Measurements from ENCODE around the gene PLXDC2.

Gene PLXDC2

GRCh38 chr10:20075713-20076112 is 259.5 kb downstream of the PLXDC2 start:
- Histone ChIP-seq H3K18ac (ENCODE audit: low read length) (no peak overlapping the region), H3K4me1 (ENCODE audit: control insufficient read depth, low read depth, low read length) (no peaks in the 10 kb centered on the region), H3K4me3 (ENCODE audit: low read length) (no peak overlapping the region), H2BK5ac (ENCODE audit: low read length) (no peak overlapping the region), H2BK120ac (ENCODE audit: low read depth, low read length) (no peak overlapping the region), H3K4me2 (ENCODE audit: low read length) (no peak overlapping the region), H3K4ac (ENCODE audit: low read depth, low read length) (no peak overlapping the region), H3K36me3 (ENCODE audit: control insufficient read depth, insufficient read depth, low read length) (no peaks in the 10 kb centered on the region), H3K56ac (ENCODE audit: low read length) (no peak overlapping the region), H2BK15ac (replicated peaks; ENCODE audit: low read depth) (no peak overlapping the region), H3K27me3 (ENCODE audit: insufficient read depth, low read length, poor library complexity) (no peaks in the 10 kb centered on the region), H3K79me2 (ENCODE audit: control insufficient read depth, insufficient read depth, low read length) (no peaks in the 10 kb centered on the region), H3K79me1 (ENCODE audit: low read length) (no peaks in the 10 kb centered on the region), H3K23ac (ENCODE audit: low read length) (no peak overlapping the region), H3K9ac (ENCODE audit: low read length) (no peak overlapping the region), H4K5ac (ENCODE audit: low read length) (no peak overlapping the region), H4K8ac (ENCODE audit: low read depth, low read length) (no peak overlapping the region), H2AK5ac (ENCODE audit: low read length) (no peak overlapping the region), H3K27ac (ENCODE audit: low read depth, low read length) (no peak overlapping the region)
- WGBS (ENCODE audit: extremely low coverage, insufficient coverage, low lambda C conversion rate), result no CpG with 5 or more reads among the region's 1 CpG
- no peak for DNase-seq

- Histone ChIP-seq H2BK15ac (replicated peaks; ENCODE audit: low read depth) (no peak overlapping the region), H2AK5ac (ENCODE audit: low read length) (no peak overlapping the region), H4K5ac (ENCODE audit: low read length) (no peak overlapping the region), H3K9ac (ENCODE audit: low read length) (no peak overlapping the region), H3K56ac (ENCODE audit: low read length) (no peak overlapping the region), H3K4me2 (ENCODE audit: low read length) (no peak overlapping the region), H3K23ac (ENCODE audit: low read length) (no peak overlapping the region), H2BK5ac (ENCODE audit: low read length) (no peak overlapping the region), H3K36me3 (ENCODE audit: control insufficient read depth, insufficient read depth, low read length) (no peaks in the 10 kb centered on the region), H3K79me2 (ENCODE audit: control insufficient read depth, insufficient read depth, low read length) (no peaks in the 10 kb centered on the region), H3K18ac (ENCODE audit: low read length) (no peak overlapping the region), H3K79me1 (ENCODE audit: low read length) (no peaks in the 10 kb centered on the region), H3K27ac (ENCODE audit: low read depth, low read length) (no peak overlapping the region), H3K4ac (ENCODE audit: low read depth, low read length) (no peak overlapping the region), H3K4me3 (ENCODE audit: low read length) (no peak overlapping the region), H3K27me3 (ENCODE audit: insufficient read depth, low read length, poor library complexity) (no peaks in the 10 kb centered on the region), H2BK120ac (ENCODE audit: low read depth, low read length) (no peak overlapping the region), H4K8ac (ENCODE audit: low read depth, low read length) (no peak overlapping the region), H3K4me1 (ENCODE audit: control insufficient read depth, low read depth, low read length) (peaks cover 5% of the 10 kb centered on the region)
- WGBS (ENCODE audit: extremely low coverage, insufficient coverage, low lambda C conversion rate), result no CpG with 5 or more reads among the region's 2 CpGs
- peak; percentile 22 for DNase-seq
Observed at GRCh38 chr10:20084451-20084850, 268.2 kb downstream of the PLXDC2 start.

DNA sequence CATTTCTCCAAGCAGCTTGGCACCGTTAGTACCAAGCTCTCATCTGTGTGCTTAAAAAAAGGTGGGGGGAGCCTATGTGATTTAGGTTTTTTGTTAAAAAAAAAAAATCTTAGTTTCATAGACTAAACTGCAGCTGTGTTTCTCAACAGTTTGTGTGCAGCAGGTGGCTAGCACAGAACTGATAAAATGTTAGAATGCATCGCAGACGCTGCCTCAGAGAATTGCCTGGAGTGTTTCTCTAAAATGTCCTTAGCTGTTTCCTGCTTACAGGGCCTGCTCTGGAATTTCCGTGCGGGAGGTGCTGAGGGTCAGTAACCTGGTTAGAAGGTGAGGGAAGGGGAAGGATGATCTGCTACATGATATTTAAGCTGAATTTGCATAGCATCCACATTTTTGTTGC is 268.9 kb downstream of the PLXDC2 start:
- no peak overlapping the region for H3K4me3 ChIP-seq (ENCODE audit: low read length)
- H3K4me2 ChIP-seq (ENCODE audit: low read length), result no peak overlapping the region
- no peak overlapping the region for H3K56ac ChIP-seq (ENCODE audit: low read length)
- DNase-seq, result peak; percentile 33
- no peaks in the 10 kb centered on the region for H3K27me3 ChIP-seq (ENCODE audit: insufficient read depth, low read length, poor library complexity)
- peaks cover 5% of the 10 kb centered on the region for H3K4me1 ChIP-seq (ENCODE audit: control insufficient read depth, low read depth, low read length)
- no peak overlapping the region for H3K18ac ChIP-seq (ENCODE audit: low read length)
- H3K36me3 ChIP-seq (ENCODE audit: control insufficient read depth, insufficient read depth, low read length), result no peaks in the 10 kb centered on the region
- no peak overlapping the region for H3K9ac ChIP-seq (ENCODE audit: low read length)
- H2AK5ac ChIP-seq (ENCODE audit: low read length), result no peak overlapping the region
- no peaks in the 10 kb centered on the region for H3K79me1 ChIP-seq (ENCODE audit: low read length)
- H2BK15ac ChIP-seq (replicated peaks; ENCODE audit: low read depth), result no peak overlapping the region
- H2BK5ac ChIP-seq (ENCODE audit: low read length), result no peak overlapping the region
- H3K79me2 ChIP-seq (ENCODE audit: control insufficient read depth, insufficient read depth, low read length), result no peaks in the 10 kb centered on the region
- no peak overlapping the region for H3K23ac ChIP-seq (ENCODE audit: low read length)
- no peak overlapping the region for H3K27ac ChIP-seq (ENCODE audit: low read depth, low read length)
- H4K5ac ChIP-seq (ENCODE audit: low read length), result no peak overlapping the region
- no peak overlapping the region for H4K8ac ChIP-seq (ENCODE audit: low read depth, low read length)
- WGBS (ENCODE audit: extremely low coverage, insufficient coverage, low lambda C conversion rate), result no CpG with 5 or more reads among the region's 5 CpGs
- H2BK120ac ChIP-seq (ENCODE audit: low read depth, low read length), result no peak overlapping the region
- H3K4ac ChIP-seq (ENCODE audit: low read depth, low read length), result no peak overlapping the region

- H3K18ac ChIP-seq (ENCODE audit: low read length), result no peak overlapping the region
- no peak overlapping the region for H2BK15ac ChIP-seq (replicated peaks; ENCODE audit: low read depth)
- no peaks in the 10 kb centered on the region for H3K36me3 ChIP-seq (ENCODE audit: control insufficient read depth, insufficient read depth, low read length)
- no peak overlapping the region for H3K27ac ChIP-seq (ENCODE audit: low read depth, low read length)
- H4K8ac ChIP-seq (ENCODE audit: low read depth, low read length), result no peak overlapping the region
- no peaks in the 10 kb centered on the region for H3K27me3 ChIP-seq (ENCODE audit: insufficient read depth, low read length, poor library complexity)
- no peak overlapping the region for H4K5ac ChIP-seq (ENCODE audit: low read length)
- no peaks in the 10 kb centered on the region for H3K79me1 ChIP-seq (ENCODE audit: low read length)
- H3K23ac ChIP-seq (ENCODE audit: low read length), result no peak overlapping the region
- H3K4me2 ChIP-seq (ENCODE audit: low read length), result no peak overlapping the region
- no peak overlapping the region for H3K56ac ChIP-seq (ENCODE audit: low read length)
- H2BK120ac ChIP-seq (ENCODE audit: low read depth, low read length), result no peak overlapping the region
- H3K9ac ChIP-seq (ENCODE audit: low read length), result no peak overlapping the region
- no peaks in the 10 kb centered on the region for H3K79me2 ChIP-seq (ENCODE audit: control insufficient read depth, insufficient read depth, low read length)
- no peak overlapping the region for H3K4ac ChIP-seq (ENCODE audit: low read depth, low read length)
- DNase-seq, result no peak
- H3K4me3 ChIP-seq (ENCODE audit: low read length), result no peak overlapping the region
- H3K4me1 ChIP-seq (ENCODE audit: control insufficient read depth, low read depth, low read length), result peaks cover 5% of the 10 kb centered on the region
- H2AK5ac ChIP-seq (ENCODE audit: low read length), result no peak overlapping the region
- H2BK5ac ChIP-seq (ENCODE audit: low read length), result no peak overlapping the region
- no CpG with 5 or more reads among the region's 2 CpGs for WGBS (ENCODE audit: extremely low coverage, insufficient coverage, low lambda C conversion rate)
Observed at GRCh38 chr10:20087353-20087752, 271.1 kb downstream of the PLXDC2 start.

GRCh38 chr10:20088061-20088701 is 271.9 kb downstream of the PLXDC2 start:
- no CpG with 5 or more reads among the region's 1 CpG for WGBS (ENCODE audit: extremely low coverage, insufficient coverage, low lambda C conversion rate)
- H3K27me3 ChIP-seq (ENCODE audit: insufficient read depth, low read length, poor library complexity), result no peaks in the 10 kb centered on the region
- H2BK5ac ChIP-seq (ENCODE audit: low read length), result no peak overlapping the region
- H3K79me1 ChIP-seq (ENCODE audit: low read length), result no peaks in the 10 kb centered on the region
- no peak overlapping the region for H3K4me3 ChIP-seq (ENCODE audit: low read length)
- DNase-seq, result no peak
- no peak overlapping the region for H3K4me2 ChIP-seq (ENCODE audit: low read length)
- no peak overlapping the region for H3K4ac ChIP-seq (ENCODE audit: low read depth, low read length)
- peaks cover 5% of the 10 kb centered on the region for H3K4me1 ChIP-seq (ENCODE audit: control insufficient read depth, low read depth, low read length)
- H3K9ac ChIP-seq (ENCODE audit: low read length), result no peak overlapping the region
- H3K79me2 ChIP-seq (ENCODE audit: control insufficient read depth, insufficient read depth, low read length), result no peaks in the 10 kb centered on the region
- no peaks in the 10 kb centered on the region for H3K36me3 ChIP-seq (ENCODE audit: control insufficient read depth, insufficient read depth, low read length)
- H4K8ac ChIP-seq (ENCODE audit: low read depth, low read length), result no peak overlapping the region
- H2BK15ac ChIP-seq (replicated peaks; ENCODE audit: low read depth), result no peak overlapping the region
- no peak overlapping the region for H3K23ac ChIP-seq (ENCODE audit: low read length)
- no peak overlapping the region for H2AK5ac ChIP-seq (ENCODE audit: low read length)
- no peak overlapping the region for H3K56ac ChIP-seq (ENCODE audit: low read length)
- H2BK120ac ChIP-seq (ENCODE audit: low read depth, low read length), result no peak overlapping the region
- no peak overlapping the region for H3K18ac ChIP-seq (ENCODE audit: low read length)
- no peak overlapping the region for H3K27ac ChIP-seq (ENCODE audit: low read depth, low read length)
- no peak overlapping the region for H4K5ac ChIP-seq (ENCODE audit: low read length)

DNA sequence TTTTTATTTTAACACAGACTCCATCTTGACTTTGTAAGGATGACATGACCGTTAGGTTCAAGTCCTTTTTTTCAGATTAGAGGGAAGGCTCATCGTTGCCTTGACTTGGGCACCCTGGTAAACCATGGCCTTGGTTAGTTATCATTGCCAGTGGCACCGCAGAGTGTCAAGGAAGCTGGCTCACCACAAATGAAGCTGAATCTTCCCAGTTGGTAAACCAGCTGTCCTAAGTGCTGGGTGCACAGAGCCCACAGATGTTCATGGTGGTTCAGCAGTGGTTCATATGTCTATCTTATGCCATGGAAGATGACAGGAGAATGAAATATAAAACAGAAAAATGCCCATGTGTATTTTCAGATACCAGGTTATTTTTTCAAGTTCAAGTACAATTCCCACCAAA is 273.6 kb downstream of the PLXDC2 start:
- H4K8ac ChIP-seq (ENCODE audit: low read depth, low read length), result no peak overlapping the region
- H3K4me2 ChIP-seq (ENCODE audit: low read length), result no peak overlapping the region
- H3K27me3 ChIP-seq (ENCODE audit: insufficient read depth, low read length, poor library complexity), result no peaks in the 10 kb centered on the region
- H3K4ac ChIP-seq (ENCODE audit: low read depth, low read length), result no peak overlapping the region
- H4K5ac ChIP-seq (ENCODE audit: low read length), result no peak overlapping the region
- no peak overlapping the region for H2AK5ac ChIP-seq (ENCODE audit: low read length)
- H3K4me1 ChIP-seq (ENCODE audit: control insufficient read depth, low read depth, low read length), result no peaks in the 10 kb centered on the region
- no peak overlapping the region for H3K18ac ChIP-seq (ENCODE audit: low read length)
- no peak overlapping the region for H3K56ac ChIP-seq (ENCODE audit: low read length)
- H3K36me3 ChIP-seq (ENCODE audit: control insufficient read depth, insufficient read depth, low read length), result no peaks in the 10 kb centered on the region
- WGBS (ENCODE audit: extremely low coverage, insufficient coverage, low lambda C conversion rate), result no CpG with 5 or more reads among the region's 3 CpGs
- H2BK15ac ChIP-seq (replicated peaks; ENCODE audit: low read depth), result no peak overlapping the region
- H2BK5ac ChIP-seq (ENCODE audit: low read length), result no peak overlapping the region
- no peak overlapping the region for H3K4me3 ChIP-seq (ENCODE audit: low read length)
- H2BK120ac ChIP-seq (ENCODE audit: low read depth, low read length), result no peak overlapping the region
- DNase-seq, result no peak
- H3K79me2 ChIP-seq (ENCODE audit: control insufficient read depth, insufficient read depth, low read length), result no peaks in the 10 kb centered on the region
- H3K27ac ChIP-seq (ENCODE audit: low read depth, low read length), result no peak overlapping the region
- no peaks in the 10 kb centered on the region for H3K79me1 ChIP-seq (ENCODE audit: low read length)
- H3K9ac ChIP-seq (ENCODE audit: low read length), result no peak overlapping the region
- peak overlapping the region; percentile 6 for H3K23ac ChIP-seq (ENCODE audit: low read length)

All from mesendoderm (in vitro differentiated cells).